ENCODE results near the gene ANAPC4. TPM values are rescaled to one million over a fixed set of nuclear protein-coding genes. Genes with fewer than 3 reads are reported as not detected.
A peak's percentile ranks its signal among the peaks of the same experiment; 100 is the strongest.
"Not testable (repeated sequence)": the region's sequence is repeated elsewhere in the genome, so short reads cannot be mapped to it uniquely, and the experiment has no call there.

Gene ANAPC4
- total RNA-seq = 41.7 TPM

- intact Hi-C loops (cut with DNase I) = no loop called here
- DNase-seq (ENCODE audit: low spot score) = peak; percentile 98
- ATAC-seq = peak; percentile 98
Observed at GRCh38 chr4:25376754-25377571, at the start of gene ANAPC4. TSS of gene ANAPC4 (plus strand) at chr4:25377263. CDS start at chr4:25377428, 165 bp downstream.

- intact Hi-C loops (cut with DNase I); ATAC-seq; DNase-seq (ENCODE audit: low spot score): not testable (repeated sequence)
Observed at GRCh38 chr4:25328463-25328862, 48.6 kb upstream of the ANAPC4 start.

GRCh38 chr4:25330335-25330734 is 46.7 kb upstream of the ANAPC4 start:
- DNase-seq (ENCODE audit: low spot score) = no peak
- ATAC-seq = no peak
- intact Hi-C loops (cut with DNase I) = no loop called here

- no peak for DNase-seq (ENCODE audit: low spot score)
- intact Hi-C loops (cut with DNase I) = no loop called here
- ATAC-seq = no peak
Observed at GRCh38 chr4:25330905-25331808, 45.9 kb upstream of the ANAPC4 start.

GRCh38 chr4:25343671-25344070 is 33.4 kb upstream of the ANAPC4 start:
- intact Hi-C loops (cut with DNase I) = no loop called here
- no peak for ATAC-seq
- DNase-seq (ENCODE audit: low spot score) = no peak

GRCh38 chr4:25345744-25346143 is 31.3 kb upstream of the ANAPC4 start:
- ATAC-seq (peak; percentile 73), DNase-seq (ENCODE audit: low spot score) (no peak)
- intact Hi-C loops (cut with DNase I) = no loop called here

GRCh38 chr4:25346913-25347312 is 30.1 kb upstream of the ANAPC4 start:
- intact Hi-C loops (cut with DNase I) = no loop called here
- DNase-seq (ENCODE audit: low spot score) (no peak), ATAC-seq (no peak)

GRCh38 chr4:25347473-25347872 is 29.6 kb upstream of the ANAPC4 start:
- ATAC-seq = no peak
- intact Hi-C loops (cut with DNase I) = no loop called here

GRCh38 chr4:25347971-25348370 is 29.1 kb upstream of the ANAPC4 start:
- DNase-seq (ENCODE audit: low spot score) (no peak), ATAC-seq (no peak)
- intact Hi-C loops (cut with DNase I) = no loop called here

More at GRCh38 chr4:25347473-25347872, 29.6 kb upstream of the ANAPC4 start:
- no peak for DNase-seq (ENCODE audit: low spot score)

GRCh38 chr4:25350561-25350960 is 26.5 kb upstream of the ANAPC4 start:
- intact Hi-C loops (cut with DNase I) = no loop called here
- no peak for DNase-seq (ENCODE audit: low spot score)
- no peak for ATAC-seq

GRCh38 chr4:25351777-25352416 is 25.2 kb upstream of the ANAPC4 start:
- ATAC-seq (no peak), DNase-seq (ENCODE audit: low spot score) (no peak)
- intact Hi-C loops (cut with DNase I) = no loop called here

GRCh38 chr4:25356068-25356467 is 21.0 kb upstream of the ANAPC4 start:
- no peak for ATAC-seq

GRCh38 chr4:25358515-25359275 is 18.4 kb upstream of the ANAPC4 start:
- ATAC-seq = no peak
- intact Hi-C loops (cut with DNase I) = no loop called here
- DNase-seq (ENCODE audit: low spot score) = no peak

More at GRCh38 chr4:25356068-25356467, 21.0 kb upstream of the ANAPC4 start:
- intact Hi-C loops (cut with DNase I) = no loop called here
- no peak for DNase-seq (ENCODE audit: low spot score)

- intact Hi-C loops (cut with DNase I) = no loop called here
- DNase-seq (ENCODE audit: low spot score) = no peak
- ATAC-seq = no peak
Observed at GRCh38 chr4:25361253-25361652, 15.8 kb upstream of the ANAPC4 start.

GRCh38 chr4:25367004-25367621 is 9.9 kb upstream of the ANAPC4 start:
- no peak for DNase-seq (ENCODE audit: low spot score)
- intact Hi-C loops (cut with DNase I) = no loop called here

GRCh38 chr4:25367877-25368276 is 9.2 kb upstream of the ANAPC4 start:
- intact Hi-C loops (cut with DNase I) = no loop called here

More at GRCh38 chr4:25367004-25367621, 9.9 kb upstream of the ANAPC4 start:
- no peak for ATAC-seq

GRCh38 chr4:25368315-25368714 is 8.7 kb upstream of the ANAPC4 start:
- ATAC-seq = no peak
- intact Hi-C loops (cut with DNase I) = no loop called here
- no peak for DNase-seq (ENCODE audit: low spot score)

More at GRCh38 chr4:25367877-25368276, 9.2 kb upstream of the ANAPC4 start:
- ATAC-seq = no peak
- DNase-seq (ENCODE audit: low spot score) = no peak

- ATAC-seq (no peak), DNase-seq (ENCODE audit: low spot score) (no peak)
- intact Hi-C loops (cut with DNase I) = no loop called here
Observed at GRCh38 chr4:25370242-25370641, 6.8 kb upstream of the ANAPC4 start.

Data from sciatic nerve (tissue), 2 donors.